ENCODE results near the gene PTBP3.

Gene PTBP3

DNA sequence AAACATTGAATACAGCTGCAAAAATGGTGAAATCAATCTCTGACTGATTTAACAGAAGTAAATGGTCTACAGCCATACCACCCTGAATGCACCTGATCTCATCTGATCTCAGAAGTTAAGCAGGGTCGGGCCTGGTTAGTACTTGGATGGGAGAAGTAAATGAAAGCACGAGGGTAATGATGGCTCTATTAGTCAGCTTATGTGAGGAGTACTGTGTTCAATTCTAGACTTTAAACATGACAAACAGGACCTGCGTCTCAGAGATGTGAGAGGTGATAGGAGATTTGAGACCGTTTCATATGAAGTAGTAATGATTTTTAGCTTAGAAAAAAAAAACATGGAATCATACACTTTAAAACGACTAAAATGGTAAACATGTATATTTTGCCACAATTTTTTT is 81.2 kb downstream of the PTBP3 start:
- H3K4me3 ChIP-seq (ENCODE audit: low read depth, low read length) = no peak overlapping the region
- DNase-seq (ENCODE audit: low read depth) = no peak
- TF ChIP-seq MYC (IDR thresholded peaks at IDR 0.05; ENCODE audit: low read depth, low read length) = no peak
- no peak for TF ChIP-seq CTCF (IDR thresholded peaks at IDR 0.05; ENCODE audit: low read depth, low read length)
- TF ChIP-seq POLR2A (IDR thresholded peaks at IDR 0.05; ENCODE audit: extremely low read depth, insufficient read length) = no peak
- TF ChIP-seq, protein P1, sequence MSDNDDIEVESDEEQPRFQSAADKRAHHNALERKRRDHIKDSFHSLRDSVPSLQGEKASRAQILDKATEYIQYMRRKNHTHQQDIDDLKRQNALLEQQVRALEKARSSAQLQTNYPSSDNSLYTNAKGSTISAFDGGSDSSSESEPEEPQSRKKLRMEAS (IDR thresholded peaks at IDR 0.05; ENCODE audit: low read depth, low read length) = no peak

GRCh38 chr9:112249277-112249676 is 84.1 kb downstream of the PTBP3 start:
- TF ChIP-seq MYC (IDR thresholded peaks at IDR 0.05; ENCODE audit: low read depth, low read length) (no peak), CTCF (IDR thresholded peaks at IDR 0.05; ENCODE audit: low read depth, low read length) (no peak), POLR2A (IDR thresholded peaks at IDR 0.05; ENCODE audit: extremely low read depth, insufficient read length) (no peak)
- TF ChIP-seq, protein P1 (IDR thresholded peaks at IDR 0.05; ENCODE audit: low read depth, low read length) = no peak
- no peak for DNase-seq (ENCODE audit: low read depth)
- H3K4me3 ChIP-seq (ENCODE audit: low read depth, low read length) = no peak overlapping the region

- TF ChIP-seq POLR2A (IDR thresholded peaks at IDR 0.05; ENCODE audit: extremely low read depth, insufficient read length) (no peak), MYC (IDR thresholded peaks at IDR 0.05; ENCODE audit: low read depth, low read length) (no peak), CTCF (IDR thresholded peaks at IDR 0.05; ENCODE audit: low read depth, low read length) (no peak)
- TF ChIP-seq, protein P1 (IDR thresholded peaks at IDR 0.05; ENCODE audit: low read depth, low read length) = no peak
- no peak for DNase-seq (ENCODE audit: low read depth)
- H3K4me3 ChIP-seq (ENCODE audit: low read depth, low read length) = no peak overlapping the region
Measured at GRCh38 chr9:112248722-112249121, 84.7 kb downstream of the PTBP3 start.

DNA sequence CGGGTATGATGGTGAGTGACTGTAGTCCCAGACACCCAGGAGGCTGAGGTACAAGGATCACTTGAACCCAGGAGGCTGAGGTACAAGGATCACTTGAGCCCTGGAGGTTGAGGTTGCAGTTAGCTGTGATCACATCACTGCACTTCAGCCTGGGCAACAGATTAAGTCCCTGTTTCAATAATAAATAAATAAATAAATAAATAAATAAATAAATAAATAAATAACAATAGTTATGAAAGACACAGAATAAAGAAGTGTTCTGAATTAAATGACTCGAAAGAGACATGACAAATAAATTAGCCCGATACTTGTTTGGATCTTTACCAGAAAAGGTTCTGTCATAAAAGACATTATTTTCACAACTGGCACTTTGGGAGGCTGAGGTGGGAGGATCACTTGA is 86.3 kb downstream of the PTBP3 start:
- H3K4me3 ChIP-seq (ENCODE audit: low read depth, low read length) = no peak overlapping the region
- DNase-seq (ENCODE audit: low read depth) = no peak
- TF ChIP-seq POLR2A (IDR thresholded peaks at IDR 0.05; ENCODE audit: extremely low read depth, insufficient read length) (no peak), CTCF (IDR thresholded peaks at IDR 0.05; ENCODE audit: low read depth, low read length) (no peak), MYC (IDR thresholded peaks at IDR 0.05; ENCODE audit: low read depth, low read length) (no peak)
- TF ChIP-seq, protein P1 (IDR thresholded peaks at IDR 0.05; ENCODE audit: low read depth, low read length) = no peak

DNA sequence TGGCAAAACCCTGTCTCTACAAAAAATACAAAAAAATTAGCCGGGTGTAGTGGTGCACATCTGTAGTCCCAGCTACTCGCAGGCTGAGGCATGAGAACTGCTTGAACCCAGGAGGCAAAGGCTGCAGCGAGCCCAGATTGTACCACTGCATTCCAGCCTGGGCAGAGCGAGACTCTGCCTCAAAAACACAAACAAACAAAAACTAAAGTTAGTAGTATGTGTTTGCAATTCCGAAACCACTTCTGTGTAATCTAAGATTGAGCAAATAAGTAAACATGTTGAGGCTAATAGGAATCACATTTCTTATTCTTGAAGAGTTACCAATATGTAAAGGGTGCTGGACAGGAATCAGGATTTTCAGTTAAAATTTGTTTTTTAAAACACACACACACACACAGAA is 88.3 kb downstream of the PTBP3 start:
- TF ChIP-seq, protein P1 (IDR thresholded peaks at IDR 0.05; ENCODE audit: low read depth, low read length) = no peak
- TF ChIP-seq MYC (IDR thresholded peaks at IDR 0.05; ENCODE audit: low read depth, low read length) = no peak
- no peak for TF ChIP-seq CTCF (IDR thresholded peaks at IDR 0.05; ENCODE audit: low read depth, low read length)
- H3K4me3 ChIP-seq (ENCODE audit: low read depth, low read length) = no peak overlapping the region
- DNase-seq (ENCODE audit: low read depth) = no peak

All from NB4 (cell line).